HepG2 (cell line): Measurements from ENCODE around the gene AAGAB.

Experiments used
- PBX3 ChIP-seq: sonication (generic); formaldehyde crosslinking; IDR thresholded peaks from 2 replicates; pipeline ENCODE4 v1.8.1; 2023; ENCODE audit warnings: missing genetic modification reagents, inconsistent platforms, borderline replicate concordance
- RAD21 ChIP-seq: fragments of 450-650 bp; formaldehyde crosslinking; IDR thresholded peaks from 2 replicates; pipeline ENCODE4 v1.5.0; 2020; ENCODE audit warnings: mild to moderate bottlenecking
- REST ChIP-seq, 2 experiments: IDR thresholded peaks; 2 replicates each; pipeline ENCODE4 v1.6.1; 2011 to 2012; ENCODE audit warnings: low read length in 2 of 2, borderline replicate concordance in 1 of 2, low read depth in 1 of 2, mild to moderate bottlenecking in 1 of 2, moderate library complexity in 1 of 2
- ZNF547 ChIP-seq: sonication (generic); formaldehyde crosslinking; IDR thresholded peaks from 2 replicates; pipeline ENCODE4 v1.5.1; 2020; ENCODE audit warnings: mild to moderate bottlenecking, missing genetic modification reagents
- TF ChIP-seq, protein P1 (sequence below), 2 experiments: sonication (generic) in 1 of 2; formaldehyde crosslinking in 1 of 2; IDR thresholded peaks; 2 replicates each; pipeline versions ENCODE4 v1.4.0 to v1.6.1; 2018 to 2020; ENCODE audit warnings: missing genetic modification reagents in 2 of 2, borderline replicate concordance in 1 of 2, low read depth in 1 of 2, mild to moderate bottlenecking in 1 of 2, missing biosample characterization in 1 of 2
- TF ChIP-seq, protein P2 (sequence below): sonication (generic); formaldehyde crosslinking; IDR thresholded peaks from 2 replicates; pipeline ENCODE4 v1.5.1; 2020; ENCODE audit warnings: mild to moderate bottlenecking, missing genetic modification reagents, moderate library complexity

DNA sequence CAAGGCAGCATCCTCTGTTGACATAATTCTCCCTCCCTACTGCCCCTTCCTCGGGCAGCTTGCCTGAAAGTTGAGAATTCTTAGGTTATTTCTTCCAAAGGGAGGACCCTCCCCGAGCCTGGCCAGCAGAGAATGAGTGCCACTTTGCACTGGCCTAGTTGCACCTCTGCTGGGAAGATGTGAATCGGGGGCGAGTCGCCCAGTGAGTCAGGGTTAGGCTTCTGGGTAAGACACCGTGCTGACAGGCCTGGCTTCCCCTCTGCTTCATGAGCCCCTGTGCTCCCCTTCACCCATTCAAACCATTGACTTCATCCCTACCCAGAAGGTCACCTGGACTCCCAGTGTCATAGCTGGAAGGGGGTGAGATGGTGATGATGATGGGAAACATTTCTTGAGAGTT is 82.3 kb downstream of the AAGAB start:
- TF ChIP-seq, protein P1, sequence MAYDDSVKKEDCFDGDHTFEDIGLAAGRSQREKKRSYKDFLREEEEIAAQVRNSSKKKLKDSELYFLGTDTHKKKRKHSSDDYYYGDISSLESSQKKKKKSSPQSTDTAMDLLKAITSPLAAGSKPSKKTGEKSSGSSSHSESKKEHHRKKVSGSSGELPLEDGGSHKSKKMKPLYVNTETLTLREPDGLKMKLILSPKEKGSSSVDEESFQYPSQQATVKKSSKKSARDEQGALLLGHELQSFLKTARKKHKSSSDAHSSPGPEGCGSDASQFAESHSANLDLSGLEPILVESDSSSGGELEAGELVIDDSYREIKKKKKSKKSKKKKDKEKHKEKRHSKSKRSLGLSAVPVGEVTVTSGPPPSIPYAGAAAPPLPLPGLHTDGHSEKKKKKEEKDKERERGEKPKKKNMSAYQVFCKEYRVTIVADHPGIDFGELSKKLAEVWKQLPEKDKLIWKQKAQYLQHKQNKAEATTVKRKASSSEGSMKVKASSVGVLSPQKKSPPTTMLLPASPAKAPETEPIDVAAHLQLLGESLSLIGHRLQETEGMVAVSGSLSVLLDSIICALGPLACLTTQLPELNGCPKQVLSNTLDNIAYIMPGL (CRISPR knock-in tag; IDR thresholded peaks at IDR 0.05; ENCODE audit: borderline replicate concordance in 1 of 2, low read depth in 1 of 2): no peak
- TF ChIP-seq, protein P2, sequence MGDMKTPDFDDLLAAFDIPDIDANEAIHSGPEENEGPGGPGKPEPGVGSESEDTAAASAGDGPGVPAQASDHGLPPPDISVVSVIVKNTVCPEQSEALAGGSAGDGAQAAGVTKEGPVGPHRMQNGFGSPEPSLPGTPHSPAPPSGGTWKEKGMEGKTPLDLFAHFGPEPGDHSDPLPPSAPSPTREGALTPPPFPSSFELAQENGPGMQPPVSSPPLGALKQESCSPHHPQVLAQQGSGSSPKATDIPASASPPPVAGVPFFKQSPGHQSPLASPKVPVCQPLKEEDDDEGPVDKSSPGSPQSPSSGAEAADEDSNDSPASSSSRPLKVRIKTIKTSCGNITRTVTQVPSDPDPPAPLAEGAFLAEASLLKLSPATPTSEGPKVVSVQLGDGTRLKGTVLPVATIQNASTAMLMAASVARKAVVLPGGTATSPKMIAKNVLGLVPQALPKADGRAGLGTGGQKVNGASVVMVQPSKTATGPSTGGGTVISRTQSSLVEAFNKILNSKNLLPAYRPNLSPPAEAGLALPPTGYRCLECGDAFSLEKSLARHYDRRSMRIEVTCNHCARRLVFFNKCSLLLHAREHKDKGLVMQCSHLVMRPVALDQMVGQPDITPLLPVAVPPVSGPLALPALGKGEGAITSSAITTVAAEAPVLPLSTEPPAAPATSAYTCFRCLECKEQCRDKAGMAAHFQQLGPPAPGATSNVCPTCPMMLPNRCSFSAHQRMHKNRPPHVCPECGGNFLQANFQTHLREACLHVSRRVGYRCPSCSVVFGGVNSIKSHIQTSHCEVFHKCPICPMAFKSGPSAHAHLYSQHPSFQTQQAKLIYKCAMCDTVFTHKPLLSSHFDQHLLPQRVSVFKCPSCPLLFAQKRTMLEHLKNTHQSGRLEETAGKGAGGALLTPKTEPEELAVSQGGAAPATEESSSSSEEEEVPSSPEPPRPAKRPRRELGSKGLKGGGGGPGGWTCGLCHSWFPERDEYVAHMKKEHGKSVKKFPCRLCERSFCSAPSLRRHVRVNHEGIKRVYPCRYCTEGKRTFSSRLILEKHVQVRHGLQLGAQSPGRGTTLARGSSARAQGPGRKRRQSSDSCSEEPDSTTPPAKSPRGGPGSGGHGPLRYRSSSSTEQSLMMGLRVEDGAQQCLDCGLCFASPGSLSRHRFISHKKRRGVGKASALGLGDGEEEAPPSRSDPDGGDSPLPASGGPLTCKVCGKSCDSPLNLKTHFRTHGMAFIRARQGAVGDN (CRISPR knock-in tag): no peak
- no peak for TF ChIP-seq ZNF547
- TF ChIP-seq PBX3 (CRISPR knock-in tag): no peak
- no peak for TF ChIP-seq REST (IDR thresholded peaks at IDR 0.05; ENCODE audit: borderline replicate concordance in 1 of 2, low read depth in 1 of 2, low read length in 2 of 2)
- no peak for TF ChIP-seq RAD21
